IPS DF 6.9 (cell line): ENCODE data around the gene CFTR.

Source experiments
- DNase-seq: peaks from one replicate; pipeline ENCODE4 v3.0.0-alpha.2; 2013; ENCODE audit warnings: low read depth, low spot score
- H3K27ac ChIP-seq: one replicate; pipeline ENCODE4 v1.5.1; 2013; ENCODE audit warnings: low read length, control low read depth
- H3K27me3 ChIP-seq: 2 replicates; pipeline ENCODE4 v1.6.1; 2013; ENCODE audit warnings: mild to moderate bottlenecking, low read length; ENCODE audit not compliant: control insufficient read depth, insufficient read depth
- H3K36me3 ChIP-seq: 2 replicates; pipeline ENCODE4 v1.6.1; 2013; ENCODE audit warnings: low read length; ENCODE audit not compliant: control insufficient read depth, insufficient read depth
- H3K4me1 ChIP-seq: 2 replicates; pipeline ENCODE4 v1.6.1; 2013; ENCODE audit warnings: low read length; ENCODE audit not compliant: control insufficient read depth, insufficient read depth
- H3K4me3 ChIP-seq: 2 replicates; pipeline ENCODE4 v1.5.1; 2013; ENCODE audit warnings: mild to moderate bottlenecking, low read length
- H3K9me3 ChIP-seq: 2 replicates; pipeline ENCODE4 v1.6.1; 2013; ENCODE audit warnings: low read length, inconsistent platforms; ENCODE audit not compliant: control insufficient read depth, insufficient read depth
- WGBS: extraction: QIAGEN DNeasy Blood & Tissue Kit; methylation state at CpG from one replicate; pipeline ENCODE4 v1.1.7; 2013; ENCODE audit warnings: mixed read lengths, missing lambda C conversion rate; ENCODE audit not compliant: insufficient read length, insufficient coverage; 5-methylcytosine and 5-hydroxymethylcytosine counted together

CFTR gene

GRCh38 chr7:117581424-117581823, 101.6 kb downstream of the CFTR start:
- WGBS: no CpG with 5 or more reads among the region's 1 CpG
- H3K36me3 ChIP-seq: no peaks in the 10 kb centered on the region
- no peaks in the 10 kb centered on the region for H3K4me1 ChIP-seq
- H3K9me3 ChIP-seq: no peaks in the 10 kb centered on the region
- no peak overlapping the region for H3K27ac ChIP-seq
- H3K27me3 ChIP-seq: no peaks in the 10 kb centered on the region
- DNase-seq: no peak
- H3K4me3 ChIP-seq: no peak overlapping the region

DNA sequence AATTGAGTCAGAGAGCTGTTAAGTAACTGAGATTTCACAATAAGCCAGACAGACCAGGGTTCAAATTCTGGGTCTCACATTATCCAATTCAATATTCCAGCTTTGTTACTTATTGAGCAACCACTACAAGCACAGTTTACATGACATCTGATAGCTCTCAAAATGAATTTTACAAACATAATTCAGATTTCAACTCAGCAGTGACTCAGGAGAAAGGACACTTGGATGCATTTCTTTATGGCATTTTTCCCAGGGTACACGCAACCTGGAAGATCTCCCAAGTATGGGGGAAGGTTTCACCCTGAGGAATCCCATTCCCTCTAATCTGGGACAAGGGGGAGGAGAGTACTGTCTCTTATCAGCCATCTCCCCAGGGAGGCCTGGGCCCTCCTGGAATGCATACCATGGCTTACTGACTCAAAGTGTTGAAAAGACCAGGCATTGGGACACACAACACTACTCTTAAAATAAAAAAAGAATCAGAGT, 102.4 kb downstream of the CFTR start:
- peak; percentile 1 for DNase-seq
- Histone ChIP-seq H3K36me3 (no peaks in the 10 kb centered on the region), H3K9me3 (no peaks in the 10 kb centered on the region), H3K27me3 (no peaks in the 10 kb centered on the region), H3K27ac (no peak overlapping the region), H3K4me3 (no peak overlapping the region), H3K4me1 (no peaks in the 10 kb centered on the region)
- no CpG with 5 or more reads among the region's 1 CpG for WGBS

GRCh38 chr7:117587931-117588330, 108.1 kb downstream of the CFTR start:
- WGBS: no CpG with 5 or more reads among the region's 1 CpG
- H3K9me3 ChIP-seq: no peaks in the 10 kb centered on the region
- no peaks in the 10 kb centered on the region for H3K36me3 ChIP-seq
- no peak overlapping the region for H3K4me3 ChIP-seq
- H3K27ac ChIP-seq: no peak overlapping the region
- no peaks in the 10 kb centered on the region for H3K4me1 ChIP-seq
- no peak for DNase-seq
- no peaks in the 10 kb centered on the region for H3K27me3 ChIP-seq

DNA sequence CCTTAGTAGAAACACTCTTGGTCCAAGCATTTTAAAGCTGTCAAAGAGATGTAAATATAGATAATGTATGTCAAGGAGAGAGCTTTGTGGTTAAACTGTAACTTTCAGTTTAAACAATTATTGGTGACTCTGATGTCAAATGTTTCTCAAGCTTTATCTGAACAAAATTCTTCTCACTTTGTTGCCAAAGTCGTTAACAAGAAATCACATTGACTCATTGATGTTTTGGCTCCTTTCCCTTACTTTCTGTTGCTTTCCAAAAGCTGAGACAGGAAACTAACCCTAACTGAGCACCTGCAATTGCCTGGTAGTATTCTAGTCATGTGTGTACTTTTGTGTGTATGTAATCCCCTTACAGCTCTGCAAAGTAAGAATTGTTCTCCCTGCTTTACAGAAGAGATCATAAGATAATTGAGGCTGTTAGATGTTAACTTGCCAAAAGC, 108.5 kb downstream of the CFTR start:
- Histone ChIP-seq H3K9me3 (no peaks in the 10 kb centered on the region), H3K27ac (no peak overlapping the region), H3K27me3 (no peaks in the 10 kb centered on the region), H3K36me3 (no peaks in the 10 kb centered on the region), H3K4me3 (no peak overlapping the region), H3K4me1 (no peaks in the 10 kb centered on the region)
- no peak for DNase-seq
- WGBS: no CpG with 5 or more reads among the region's 1 CpG

DNA sequence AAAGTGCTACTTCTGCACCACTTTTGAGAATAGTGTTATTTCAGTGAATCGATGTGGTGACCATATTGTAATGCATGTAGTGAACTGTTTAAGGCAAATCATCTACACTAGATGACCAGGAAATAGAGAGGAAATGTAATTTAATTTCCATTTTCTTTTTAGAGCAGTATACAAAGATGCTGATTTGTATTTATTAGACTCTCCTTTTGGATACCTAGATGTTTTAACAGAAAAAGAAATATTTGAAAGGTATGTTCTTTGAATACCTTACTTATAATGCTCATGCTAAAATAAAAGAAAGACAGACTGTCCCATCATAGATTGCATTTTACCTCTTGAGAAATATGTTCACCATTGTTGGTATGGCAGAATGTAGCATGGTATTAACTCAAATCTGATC, 110.4 kb downstream of the CFTR start:
- no CpG with 5 or more reads among the region's 1 CpG for WGBS
- H3K27ac ChIP-seq: no peak overlapping the region
- DNase-seq: no peak
- H3K4me1 ChIP-seq: no peaks in the 10 kb centered on the region
- H3K4me3 ChIP-seq: no peak overlapping the region
- H3K36me3 ChIP-seq: no peaks in the 10 kb centered on the region
- no peaks in the 10 kb centered on the region for H3K27me3 ChIP-seq
- no peaks in the 10 kb centered on the region for H3K9me3 ChIP-seq

DNA sequence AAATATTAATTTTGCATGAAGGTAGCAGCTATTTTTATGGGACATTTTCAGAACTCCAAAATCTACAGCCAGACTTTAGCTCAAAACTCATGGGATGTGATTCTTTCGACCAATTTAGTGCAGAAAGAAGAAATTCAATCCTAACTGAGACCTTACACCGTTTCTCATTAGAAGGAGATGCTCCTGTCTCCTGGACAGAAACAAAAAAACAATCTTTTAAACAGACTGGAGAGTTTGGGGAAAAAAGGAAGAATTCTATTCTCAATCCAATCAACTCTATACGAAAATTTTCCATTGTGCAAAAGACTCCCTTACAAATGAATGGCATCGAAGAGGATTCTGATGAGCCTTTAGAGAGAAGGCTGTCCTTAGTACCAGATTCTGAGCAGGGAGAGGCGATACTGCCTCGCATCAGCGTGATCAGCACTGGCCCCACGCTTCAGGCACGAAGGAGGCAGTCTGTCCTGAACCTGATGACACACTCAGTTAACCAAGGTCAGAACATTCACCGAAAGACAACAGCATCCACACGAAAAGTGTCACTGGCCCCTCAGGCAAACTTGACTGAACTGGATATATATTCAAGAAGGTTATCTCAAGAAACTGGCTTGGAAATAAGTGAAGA, 112.3 kb downstream of the CFTR start:
- no peaks in the 10 kb centered on the region for H3K9me3 ChIP-seq
- no peaks in the 10 kb centered on the region for H3K4me1 ChIP-seq
- no peaks in the 10 kb centered on the region for H3K36me3 ChIP-seq
- DNase-seq: no peak
- no CpG with 5 or more reads among the region's 11 CpGs for WGBS
- no peaks in the 10 kb centered on the region for H3K27me3 ChIP-seq
- no peak overlapping the region for H3K27ac ChIP-seq
- H3K4me3 ChIP-seq: no peak overlapping the region

- Histone ChIP-seq H3K9me3 (no peaks in the 10 kb centered on the region), H3K4me1 (no peaks in the 10 kb centered on the region), H3K27me3 (no peaks in the 10 kb centered on the region), H3K27ac (no peak overlapping the region), H3K36me3 (no peaks in the 10 kb centered on the region), H3K4me3 (no peak overlapping the region)
- WGBS: no CpG with 5 or more reads among the region's 21 CpGs
- no peak for DNase-seq
Observed at GRCh38 chr7:117596134-117596533, 116.3 kb downstream of the CFTR start.

DNA sequence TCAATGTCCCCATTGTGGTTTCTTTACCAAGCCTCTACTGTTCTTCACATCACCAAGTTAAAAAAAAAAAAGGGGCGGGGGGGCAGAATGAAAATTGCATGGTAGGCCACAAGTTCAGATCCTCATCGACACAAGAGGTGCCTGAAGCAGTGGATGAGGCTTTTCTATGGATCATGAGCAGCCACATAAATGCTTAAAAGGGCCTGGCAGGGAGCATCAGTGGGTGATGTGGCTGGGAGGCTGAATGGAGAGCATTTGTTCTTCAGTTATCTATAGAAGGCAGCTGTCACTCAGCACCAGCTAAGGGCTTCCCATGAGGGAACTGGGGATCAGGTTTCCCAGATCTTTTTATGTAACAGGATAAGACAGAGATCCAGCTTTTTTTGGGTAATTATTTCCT, 117.9 kb downstream of the CFTR start:
- no peak for DNase-seq
- H3K4me3 ChIP-seq: no peak overlapping the region
- no peaks in the 10 kb centered on the region for H3K9me3 ChIP-seq
- H3K27ac ChIP-seq: no peak overlapping the region
- H3K27me3 ChIP-seq: no peaks in the 10 kb centered on the region
- no peaks in the 10 kb centered on the region for H3K4me1 ChIP-seq
- H3K36me3 ChIP-seq: no peaks in the 10 kb centered on the region
- WGBS: no CpG with 5 or more reads among the region's 2 CpGs

- WGBS: no CpG with 5 or more reads among the region's 2 CpGs
- no peak for DNase-seq
- no peaks in the 10 kb centered on the region for H3K27me3 ChIP-seq
- H3K9me3 ChIP-seq: no peaks in the 10 kb centered on the region
- no peaks in the 10 kb centered on the region for H3K4me1 ChIP-seq
- no peaks in the 10 kb centered on the region for H3K36me3 ChIP-seq
- H3K4me3 ChIP-seq: no peak overlapping the region
- H3K27ac ChIP-seq: no peak overlapping the region
Observed at GRCh38 chr7:117600911-117601310, 121.1 kb downstream of the CFTR start.

GRCh38 chr7:117603627-117604026, 123.8 kb downstream of the CFTR start:
- Histone ChIP-seq H3K9me3 (no peaks in the 10 kb centered on the region), H3K4me3 (no peak overlapping the region), H3K36me3 (no peaks in the 10 kb centered on the region), H3K27me3 (no peaks in the 10 kb centered on the region), H3K27ac (no peak overlapping the region), H3K4me1 (no peaks in the 10 kb centered on the region)
- DNase-seq: no peak
- WGBS: no CpG with 5 or more reads among the region's 4 CpGs

- Histone ChIP-seq H3K36me3 (no peaks in the 10 kb centered on the region), H3K9me3 (no peaks in the 10 kb centered on the region), H3K4me1 (no peaks in the 10 kb centered on the region), H3K27ac (no peak overlapping the region), H3K27me3 (no peaks in the 10 kb centered on the region), H3K4me3 (no peak overlapping the region)
- DNase-seq: no peak
Observed at GRCh38 chr7:117605712-117606111, 125.9 kb downstream of the CFTR start.
